Brain microvascular endothelial cell (primary cell): ENCODE data around the gene SATB1.

ENCODE experiments used
- DNase-seq: peaks from one replicate; pipeline ENCODE4 v3.0.0-alpha.2; 2020
- H3K27ac ChIP-seq: fragments of 250-450 bp; sonication (Bioruptor Pico); 2 replicates; pipeline ENCODE4 v1.5.1; 2020; ENCODE audit warnings: mild to moderate bottlenecking, moderate library complexity
- H3K27me3 ChIP-seq: fragments of 250-450 bp; sonication (Bioruptor Pico); replicated peaks from 2 replicates; pipeline ENCODE4 v1.5.1; 2020; ENCODE audit warnings: mild to moderate bottlenecking
- H3K36me3 ChIP-seq: fragments of 250-450 bp; sonication (Bioruptor Pico); replicated peaks from 2 replicates; pipeline ENCODE4 v1.5.1; 2020; ENCODE audit warnings: mild to moderate bottlenecking
- H3K4me3 ChIP-seq: 2 replicates; pipeline ENCODE4 v1.5.1; 2011; ENCODE audit warnings: low read depth, mild to moderate bottlenecking, control low read depth, low read length, moderate library complexity
- CTCF ChIP-seq: IDR thresholded peaks from 2 replicates; pipeline ENCODE4 v1.5.1; 2011; ENCODE audit warnings: low read depth, mild to moderate bottlenecking, moderate library complexity, low read length, control low read depth, inconsistent platforms; ENCODE audit errors: missing control alignments
- in situ Hi-C: cut with HindIII; loops from 2 replicates; pipeline ENCODE4 v1.10.0; 2017; ENCODE audit warnings: low sequenced_read_pairs, low pct_ligation_motif_present

Gene SATB1

DNA sequence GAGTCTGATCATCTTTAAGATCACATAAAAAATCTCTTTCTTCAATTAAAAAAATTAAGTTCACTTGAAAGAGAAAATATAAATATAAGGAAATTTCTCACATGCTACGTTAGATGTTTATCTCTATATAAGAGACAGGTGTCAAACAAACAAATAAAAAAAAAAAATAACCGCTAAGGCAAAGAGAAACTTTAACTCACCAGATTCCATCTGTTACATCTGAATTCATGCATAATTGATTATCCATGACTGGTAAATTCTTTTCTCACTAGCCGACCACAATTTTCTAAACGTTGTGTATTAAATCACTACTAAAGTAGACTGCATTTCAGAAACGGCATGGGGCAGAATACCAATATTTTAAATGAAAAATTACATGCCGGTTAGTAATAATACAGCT is 9.6 kb upstream of the SATB1 start:
- DNase-seq = no peak
- Histone ChIP-seq H3K27ac (no peak overlapping the region), H3K27me3 (no peaks in the 10 kb centered on the region), H3K36me3 (no peaks in the 10 kb centered on the region), H3K4me3 (no peak overlapping the region)
- TF ChIP-seq CTCF = no peak
- in situ Hi-C loops = no loop called here

DNA sequence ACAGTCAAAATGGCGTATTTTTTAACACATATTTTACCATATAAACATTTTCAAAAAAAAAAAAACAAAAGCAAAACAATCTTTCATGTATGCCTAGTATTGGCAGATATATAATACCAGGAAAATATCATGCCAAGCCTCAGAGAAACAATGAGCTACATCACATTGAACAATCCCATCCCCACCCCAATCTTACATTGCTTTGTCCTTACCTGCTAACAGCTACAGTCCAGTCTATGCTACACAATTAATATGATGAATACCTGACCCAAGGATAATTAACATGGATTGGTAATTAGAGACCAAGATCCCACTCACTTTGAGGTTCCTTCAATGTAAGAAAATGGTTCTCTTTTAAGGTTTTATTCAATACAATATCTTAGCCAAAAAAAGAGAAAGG is 7.6 kb upstream of the SATB1 start:
- H3K36me3 ChIP-seq = no peaks in the 10 kb centered on the region
- TF ChIP-seq CTCF = no peak
- no peak overlapping the region for H3K4me3 ChIP-seq
- no peak overlapping the region for H3K27ac ChIP-seq
- no peaks in the 10 kb centered on the region for H3K27me3 ChIP-seq
- DNase-seq = no peak
- in situ Hi-C loops = no loop called here

DNA sequence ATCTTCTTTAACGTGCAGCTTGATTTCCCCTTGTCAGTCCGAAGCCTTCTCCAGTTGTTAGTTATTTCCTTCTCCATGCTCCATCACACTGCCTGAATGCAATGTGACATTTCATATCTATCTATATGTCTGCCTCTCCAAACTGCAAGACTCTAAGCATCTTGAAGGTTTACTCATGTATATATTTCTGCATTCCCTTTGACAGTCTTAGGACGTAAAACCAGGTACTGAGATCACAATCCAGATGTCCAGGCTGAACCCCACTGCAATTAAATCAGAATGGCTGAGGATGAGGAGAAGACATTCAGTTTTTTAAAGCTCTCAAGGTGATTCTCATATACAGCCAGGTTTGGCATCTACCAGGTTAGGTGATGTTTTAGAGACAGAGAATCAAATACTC is 6.1 kb upstream of the SATB1 start:
- H3K36me3 ChIP-seq = no peaks in the 10 kb centered on the region
- TF ChIP-seq CTCF = no peak
- H3K4me3 ChIP-seq = no peak overlapping the region
- H3K27me3 ChIP-seq = no peaks in the 10 kb centered on the region
- no peak for DNase-seq
- in situ Hi-C loops = no loop called here
- H3K27ac ChIP-seq = no peak overlapping the region

DNA sequence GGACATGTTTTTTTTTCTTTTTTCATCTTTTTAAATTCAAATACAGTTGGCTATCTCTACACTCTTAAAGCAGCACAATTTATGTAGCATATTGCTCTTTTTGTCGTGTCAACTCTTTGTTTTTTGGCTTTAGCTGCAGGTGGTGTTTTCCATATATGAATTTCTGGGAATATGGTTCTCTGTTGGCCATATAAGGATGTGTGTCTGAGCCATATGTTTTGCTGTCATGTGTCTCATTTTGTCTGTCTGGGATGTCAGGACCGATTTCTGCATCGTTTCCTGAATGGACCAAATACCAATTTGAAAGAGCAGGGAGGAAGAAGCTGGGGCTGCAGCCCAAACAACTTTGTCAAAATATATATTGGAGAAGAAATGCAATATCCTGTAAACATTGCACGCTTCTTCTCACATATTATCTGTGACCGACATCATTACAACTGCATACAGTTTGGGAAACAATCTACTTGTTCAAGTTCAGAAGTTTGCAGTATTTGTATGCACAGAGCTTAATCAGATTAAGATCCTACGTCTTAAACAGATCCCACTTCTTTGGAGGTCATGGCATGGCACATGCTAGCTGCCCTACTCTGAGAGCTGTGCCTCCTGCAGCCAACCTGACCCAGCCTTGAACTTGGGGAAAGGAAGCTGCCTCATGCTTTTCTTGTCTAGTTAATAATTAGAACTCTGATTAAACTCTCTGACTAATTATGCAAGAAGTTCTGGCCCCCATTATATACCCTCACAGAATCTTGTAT is 4.0 kb upstream of the SATB1 start:
- no peak for DNase-seq
- in situ Hi-C loops = no loop called here
- H3K4me3 ChIP-seq = no peak overlapping the region
- no peak overlapping the region for H3K27ac ChIP-seq
- no peaks in the 10 kb centered on the region for H3K36me3 ChIP-seq
- no peaks in the 10 kb centered on the region for H3K27me3 ChIP-seq
- no peak for TF ChIP-seq CTCF

DNA sequence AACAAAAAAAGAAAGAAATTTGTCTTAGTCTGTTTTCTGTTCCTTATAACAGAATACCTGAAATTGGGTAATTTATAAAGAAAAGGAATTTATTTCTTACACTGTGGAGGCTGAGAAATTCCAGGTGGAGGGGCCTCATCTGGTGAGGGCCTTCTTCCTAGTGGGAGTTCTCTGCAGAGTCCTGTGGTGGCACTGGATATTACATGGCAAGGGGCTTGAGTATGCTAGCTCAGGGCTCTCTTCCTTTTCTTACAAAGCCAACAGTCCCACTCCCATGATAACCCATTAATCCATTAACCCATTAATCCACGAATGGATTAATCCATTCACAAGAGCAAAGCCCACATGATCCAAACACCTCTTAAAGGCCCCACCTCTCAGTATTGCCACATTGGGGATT is 2.9 kb upstream of the SATB1 start:
- Histone ChIP-seq H3K4me3 (no peak overlapping the region), H3K27me3 (no peaks in the 10 kb centered on the region), H3K27ac (no peak overlapping the region), H3K36me3 (no peaks in the 10 kb centered on the region)
- DNase-seq = no peak
- no peak for TF ChIP-seq CTCF
- in situ Hi-C loops = no loop called here

GRCh38 chr3:18426597-18427193 is 1.6 kb upstream of the SATB1 start:
- Histone ChIP-seq H3K27me3 (no peaks in the 10 kb centered on the region), H3K4me3 (no peak overlapping the region), H3K27ac (no peak overlapping the region), H3K36me3 (no peaks in the 10 kb centered on the region)
- in situ Hi-C loops = no loop called here
- DNase-seq = no peak
- TF ChIP-seq CTCF = no peak
